ENCODE measurements around the gene IGSF21. TPM values are rescaled to one million over a fixed set of nuclear protein-coding genes. Genes with fewer than 3 reads are reported as not detected.

The IGSF21 gene
- polyA plus RNA-seq, 1 of the 3 experiments (the other 2 are of a cell fraction), result not detected

GRCh38 chr1:18190598-18190997, 83.0 kb downstream of the IGSF21 start:
- Histone ChIP-seq H3K9me2 (no peaks in the 10 kb centered on the region), H3K79me2 (ENCODE audit: insufficient read depth) (no peaks in the 10 kb centered on the region), H3K9ac (no peak overlapping the region), H3K4me1 (ENCODE audit: control insufficient read depth in 1 of 2, insufficient read depth in 2 of 2, low read depth in 1 of 2, low read length in 1 of 2) (peaks cover 0 to 36% of the 10 kb centered on the region in 2 experiments; a peak in 1 of 4 replicates), H4K20me1 (ENCODE audit: insufficient read depth) (no peaks in the 10 kb centered on the region), H3K9me3 (no peaks in the 10 kb centered on the region), H3F3A (replicated peaks; ENCODE audit: insufficient read depth) (no peaks in the 10 kb centered on the region), H3K36me3 (replicated peaks in 1 of 2; ENCODE audit: control insufficient read depth in 1 of 2, insufficient read depth in 2 of 2, low read length in 1 of 2) (no peaks in the 10 kb centered on the region), H3K4me3 (ENCODE audit: low read depth in 2 of 2, low read length in 1 of 2) (no peak overlapping the region), H3K27me3 (ENCODE audit: insufficient read depth) (no peaks in the 10 kb centered on the region), H3K27ac (ENCODE audit: low read depth in 2 of 2, low read length in 1 of 2) (peak overlapping the region in 1 of 2 experiments; percentile 89; a peak in 2 of 4 replicates), H3K4me2 (no peak overlapping the region), H2AFZ (ENCODE audit: low read depth) (no peak overlapping the region)
- POLR2A ChIA-PET, result interaction anchor here (0.7 to 1.0 kb wide), 2 partner anchors 52 to 56 kb away, joined by 5 read pairs; no protein-coding TSS in a partner anchor
- DNase-seq, result peak; percentile 80
- 0% methylated on average over 6 of the region's 7 CpGs for WGBS (ENCODE audit: low lambda C conversion rate)
- CTCF ChIA-PET, result interaction anchor here (1.0 to 2.7 kb wide), 7 partner anchors 12 to 268 kb away, joined by 3 to 9 read pairs (median 5); partner anchors contain the start of gene IGSF21
- no peak for TF ChIP-seq TEAD4 (IDR thresholded peaks at IDR 0.05; ENCODE audit: borderline replicate concordance, insufficient read depth)
- TF ChIP-seq RAD21 (IDR thresholded peaks at IDR 0.05; ENCODE audit: low read length), result peak; percentile 23; the same call in 1 of the 2 replicates
- TF ChIP-seq RXRA (IDR thresholded peaks at IDR 0.05; ENCODE audit: borderline replicate concordance, low read depth), result no peak
- peak; percentile 70; the same call in 1 of the 2 replicates for TF ChIP-seq MXI1 (IDR thresholded peaks at IDR 0.05; ENCODE audit: low read depth, low read length)
- no peak for TF ChIP-seq ELF1 (IDR thresholded peaks at IDR 0.05)
- no peak for TF ChIP-seq TAF1 (IDR thresholded peaks at IDR 0.05; ENCODE audit: borderline replicate concordance, low read depth, low read length)
- peak; percentile 87 for TF ChIP-seq RCOR1 (IDR thresholded peaks at IDR 0.05; ENCODE audit: low read length)
- TF ChIP-seq, protein P1, sequence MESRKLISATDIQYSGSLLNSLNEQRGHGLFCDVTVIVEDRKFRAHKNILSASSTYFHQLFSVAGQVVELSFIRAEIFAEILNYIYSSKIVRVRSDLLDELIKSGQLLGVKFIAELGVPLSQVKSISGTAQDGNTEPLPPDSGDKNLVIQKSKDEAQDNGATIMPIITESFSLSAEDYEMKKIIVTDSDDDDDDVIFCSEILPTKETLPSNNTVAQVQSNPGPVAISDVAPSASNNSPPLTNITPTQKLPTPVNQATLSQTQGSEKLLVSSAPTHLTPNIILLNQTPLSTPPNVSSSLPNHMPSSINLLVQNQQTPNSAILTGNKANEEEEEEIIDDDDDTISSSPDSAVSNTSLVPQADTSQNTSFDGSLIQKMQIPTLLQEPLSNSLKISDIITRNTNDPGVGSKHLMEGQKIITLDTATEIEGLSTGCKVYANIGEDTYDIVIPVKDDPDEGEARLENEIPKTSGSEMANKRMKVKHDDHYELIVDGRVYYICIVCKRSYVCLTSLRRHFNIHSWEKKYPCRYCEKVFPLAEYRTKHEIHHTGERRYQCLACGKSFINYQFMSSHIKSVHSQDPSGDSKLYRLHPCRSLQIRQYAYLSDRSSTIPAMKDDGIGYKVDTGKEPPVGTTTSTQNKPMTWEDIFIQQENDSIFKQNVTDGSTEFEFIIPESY (IDR thresholded peaks at IDR 0.05; ENCODE audit: borderline replicate concordance, low read depth), result no peak
- TF ChIP-seq, protein P2, sequence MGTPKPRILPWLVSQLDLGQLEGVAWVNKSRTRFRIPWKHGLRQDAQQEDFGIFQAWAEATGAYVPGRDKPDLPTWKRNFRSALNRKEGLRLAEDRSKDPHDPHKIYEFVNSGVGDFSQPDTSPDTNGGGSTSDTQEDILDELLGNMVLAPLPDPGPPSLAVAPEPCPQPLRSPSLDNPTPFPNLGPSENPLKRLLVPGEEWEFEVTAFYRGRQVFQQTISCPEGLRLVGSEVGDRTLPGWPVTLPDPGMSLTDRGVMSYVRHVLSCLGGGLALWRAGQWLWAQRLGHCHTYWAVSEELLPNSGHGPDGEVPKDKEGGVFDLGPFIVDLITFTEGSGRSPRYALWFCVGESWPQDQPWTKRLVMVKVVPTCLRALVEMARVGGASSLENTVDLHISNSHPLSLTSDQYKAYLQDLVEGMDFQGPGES (IDR thresholded peaks at IDR 0.05; ENCODE audit: low read depth, low read length), result no peak
- TF ChIP-seq SIN3A (IDR thresholded peaks at IDR 0.05; ENCODE audit: borderline replicate concordance, low read depth, low read length), result no peak
- TF ChIP-seq JUND (IDR thresholded peaks at IDR 0.05), result no peak
- TF ChIP-seq, protein P3, sequence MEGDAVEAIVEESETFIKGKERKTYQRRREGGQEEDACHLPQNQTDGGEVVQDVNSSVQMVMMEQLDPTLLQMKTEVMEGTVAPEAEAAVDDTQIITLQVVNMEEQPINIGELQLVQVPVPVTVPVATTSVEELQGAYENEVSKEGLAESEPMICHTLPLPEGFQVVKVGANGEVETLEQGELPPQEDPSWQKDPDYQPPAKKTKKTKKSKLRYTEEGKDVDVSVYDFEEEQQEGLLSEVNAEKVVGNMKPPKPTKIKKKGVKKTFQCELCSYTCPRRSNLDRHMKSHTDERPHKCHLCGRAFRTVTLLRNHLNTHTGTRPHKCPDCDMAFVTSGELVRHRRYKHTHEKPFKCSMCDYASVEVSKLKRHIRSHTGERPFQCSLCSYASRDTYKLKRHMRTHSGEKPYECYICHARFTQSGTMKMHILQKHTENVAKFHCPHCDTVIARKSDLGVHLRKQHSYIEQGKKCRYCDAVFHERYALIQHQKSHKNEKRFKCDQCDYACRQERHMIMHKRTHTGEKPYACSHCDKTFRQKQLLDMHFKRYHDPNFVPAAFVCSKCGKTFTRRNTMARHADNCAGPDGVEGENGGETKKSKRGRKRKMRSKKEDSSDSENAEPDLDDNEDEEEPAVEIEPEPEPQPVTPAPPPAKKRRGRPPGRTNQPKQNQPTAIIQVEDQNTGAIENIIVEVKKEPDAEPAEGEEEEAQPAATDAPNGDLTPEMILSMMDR (IDR thresholded peaks at IDR 0.05), result no peak
- TF ChIP-seq REST (IDR thresholded peaks at IDR 0.05; ENCODE audit: low read depth, low read length), result no peak
- TF ChIP-seq PBX3 (IDR thresholded peaks at IDR 0.05), result no peak
- no peak for TF ChIP-seq YY1 (IDR thresholded peaks at IDR 0.05; ENCODE audit: low read depth)
- TF ChIP-seq RFX5 (IDR thresholded peaks at IDR 0.05; ENCODE audit: low read length), result no peak
- peak; percentile 6; the same call in 1 of the 2 replicates for TF ChIP-seq SMC3 (IDR thresholded peaks at IDR 0.05; ENCODE audit: low read depth, low read length)
- no peak for TF ChIP-seq MEF2A (IDR thresholded peaks at IDR 0.05; ENCODE audit: borderline replicate concordance, low read depth)
- TF ChIP-seq MAX (IDR thresholded peaks at IDR 0.05; ENCODE audit: low read depth), result no peak
- peak; percentile 55 for TF ChIP-seq TCF12 (IDR thresholded peaks at IDR 0.05)
- peak in 1 of 2 experiments; percentile 91; a peak in 2 of 4 replicates for TF ChIP-seq EP300 (IDR thresholded peaks at IDR 0.05; ENCODE audit: borderline replicate concordance in 1 of 2, low read depth in 1 of 2, low read length in 1 of 2)
- no peak for TF ChIP-seq FOSL2 (IDR thresholded peaks at IDR 0.05; ENCODE audit: borderline replicate concordance, low read depth)
- TF ChIP-seq NFIC (IDR thresholded peaks at IDR 0.05; ENCODE audit: borderline replicate concordance), result no peak
